GM03348 (cell line): ENCODE results near the gene DYNLT2B.
"Not testable (repeated sequence)": the region's sequence is repeated elsewhere in the genome, so short reads cannot be mapped to it uniquely, and the experiment has no call there.

Experiments used
- DNase-seq: peaks from one replicate; pipeline ENCODE4 v3.0.0; 2012; ENCODE audit warnings: low spot score

DYNLT2B gene

GRCh38 chr3:196317687-196318467 lies at the start of gene DYNLT2B:
DYNLT2B (minus strand) TSS chr3:196318240; CDS start chr3:196318152, 88 bp downstream.
- peak; percentile 99 for DNase-seq

GRCh38 chr3:196365736-196366135 lies 47.7 kb upstream of the DYNLT2B start:
- DNase-seq = no peak

DNA sequence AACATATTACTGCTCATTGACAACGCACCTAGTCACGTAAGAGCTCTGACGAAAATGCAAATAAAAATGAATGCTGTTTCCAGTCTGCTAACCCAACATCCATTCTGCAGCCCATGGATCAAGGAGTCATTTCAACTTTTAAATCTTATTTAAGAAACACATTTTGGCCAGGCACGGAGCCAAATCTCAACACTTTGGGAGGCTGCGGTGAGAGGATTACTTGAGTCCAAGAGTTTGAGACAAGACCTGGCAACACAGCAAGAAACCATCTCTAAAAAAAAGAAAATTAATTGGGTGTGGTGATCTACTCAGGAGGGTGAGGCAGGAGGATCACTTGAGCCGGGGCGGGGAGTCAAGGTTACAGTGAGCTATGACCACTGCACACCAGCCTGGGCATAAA lies 42.5 kb upstream of the DYNLT2B start:
- no peak for DNase-seq

DNA sequence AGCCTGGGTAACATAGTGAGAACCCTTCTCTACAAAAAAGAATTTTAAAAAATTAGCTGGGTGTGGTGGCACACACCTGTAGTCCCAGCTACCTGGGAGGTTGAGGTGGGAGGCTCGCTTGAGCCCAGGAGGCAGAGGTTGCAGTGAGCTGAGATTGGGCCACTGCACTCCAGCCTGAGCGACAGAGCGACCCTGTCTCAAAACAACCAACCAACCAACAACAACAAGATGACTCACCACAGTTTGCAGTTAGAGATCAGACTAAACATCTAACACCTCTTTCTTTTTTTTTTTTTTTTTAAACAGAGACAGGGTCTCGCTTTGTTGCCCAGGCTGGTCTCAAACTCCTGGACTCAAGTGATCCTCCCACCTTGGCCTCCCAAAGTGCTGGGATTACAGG lies 40.5 kb upstream of the DYNLT2B start:
- not testable (repeated sequence) for DNase-seq

DNA sequence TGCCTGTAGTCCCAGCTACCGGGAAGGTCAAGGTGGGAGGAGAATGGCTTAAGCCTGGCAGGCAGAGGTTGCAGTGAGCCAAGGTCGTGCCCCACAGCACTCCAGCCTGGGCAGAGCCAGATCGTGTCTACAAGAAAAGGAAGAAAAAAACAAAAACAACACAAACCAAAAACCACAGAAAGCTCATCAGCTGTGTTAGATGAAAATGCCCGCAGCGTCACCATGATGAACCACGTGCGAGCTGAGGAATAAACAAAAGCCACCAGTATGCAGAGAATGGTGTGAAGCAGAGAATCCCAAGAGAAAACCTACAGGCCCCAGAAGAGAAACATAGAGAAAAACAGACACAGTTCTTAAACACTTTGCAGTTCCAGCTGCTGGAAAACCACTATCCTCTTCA lies 39.9 kb upstream of the DYNLT2B start:
- DNase-seq = no peak

GRCh38 chr3:196356556-196356955 lies 38.5 kb upstream of the DYNLT2B start:
- DNase-seq = no peak

GRCh38 chr3:196355668-196356067 lies 37.6 kb upstream of the DYNLT2B start:
- DNase-seq = no peak

DNA sequence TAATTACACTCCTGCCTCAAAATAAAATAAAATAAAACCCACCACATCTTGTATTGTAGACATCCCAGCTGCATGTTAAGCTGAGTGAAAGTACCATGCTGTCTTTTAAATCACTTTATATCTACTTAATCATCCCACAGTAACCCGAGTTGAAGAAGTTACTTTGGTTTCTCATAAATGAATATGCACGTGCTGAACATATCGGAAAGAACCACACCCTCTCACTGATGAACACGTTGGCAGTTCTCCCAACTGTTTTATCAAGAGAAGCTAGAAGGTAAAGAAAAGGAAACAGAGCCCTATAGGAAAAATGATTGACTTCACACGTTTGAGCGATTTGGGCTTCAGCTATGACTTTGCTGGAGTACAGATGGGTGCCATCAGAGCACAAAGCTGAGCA lies 36.1 kb upstream of the DYNLT2B start:
- no peak for DNase-seq

DNA sequence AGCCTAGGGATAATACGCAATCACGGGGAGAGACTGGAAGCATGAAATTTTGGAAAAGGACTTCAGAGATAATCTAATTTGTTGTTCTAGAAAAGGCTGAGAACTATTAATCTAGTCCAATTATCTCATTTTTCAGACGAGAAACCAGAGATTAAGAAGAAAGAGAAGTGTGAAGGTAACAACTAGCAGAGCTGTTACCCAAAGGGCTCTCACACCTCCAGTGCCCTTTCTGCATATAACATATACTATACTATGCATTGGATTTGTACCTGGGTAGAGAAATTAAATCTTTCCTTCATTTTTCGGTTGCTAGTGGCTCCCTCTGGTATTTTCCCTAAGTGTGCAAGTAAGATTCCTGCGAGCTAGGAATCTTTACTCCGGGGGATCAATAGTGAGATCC lies 33.5 kb upstream of the DYNLT2B start:
- DNase-seq = no peak

DNA sequence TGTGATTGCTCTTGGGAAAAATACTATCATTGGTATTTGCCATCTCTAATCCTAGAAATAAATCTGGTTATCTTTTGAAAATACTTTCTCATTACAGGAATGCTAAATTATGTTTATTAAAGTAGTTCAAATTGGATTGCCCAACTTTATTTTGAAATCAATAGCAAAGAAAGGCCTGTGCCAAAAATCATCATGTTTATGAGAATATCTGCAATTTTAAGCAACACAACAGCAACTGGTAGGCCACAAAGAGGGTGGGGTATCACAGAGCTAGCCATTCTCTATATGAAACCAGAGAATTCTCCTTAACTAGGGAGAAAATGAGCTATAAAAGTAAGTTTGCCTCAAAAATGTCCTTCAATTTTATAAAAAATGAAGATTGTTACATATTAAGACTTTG lies 32.0 kb upstream of the DYNLT2B start:
- DNase-seq = no peak

GRCh38 chr3:196348698-196349097 lies 30.7 kb upstream of the DYNLT2B start:
- no peak for DNase-seq

GRCh38 chr3:196344663-196345062 lies 26.6 kb upstream of the DYNLT2B start:
- no peak for DNase-seq

DNA sequence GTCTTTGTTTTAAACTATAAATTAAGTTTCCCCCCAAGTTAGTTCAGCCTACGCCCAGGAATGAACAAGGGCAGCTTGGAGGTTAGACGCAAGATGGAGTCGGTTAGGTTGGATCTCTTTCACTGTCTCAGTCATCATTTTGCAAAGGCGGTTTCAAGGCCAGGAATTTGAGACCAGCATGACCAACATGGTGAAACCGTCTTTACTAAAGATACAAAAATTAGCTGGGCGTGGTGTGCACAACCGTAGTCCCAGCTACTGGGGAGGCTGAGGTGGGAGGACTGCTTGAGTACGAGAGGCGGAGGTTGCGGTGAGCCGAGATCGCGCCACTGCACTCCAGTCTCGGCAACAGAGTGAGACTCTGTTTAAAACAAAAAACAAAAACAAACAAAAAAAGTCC lies 25.9 kb upstream of the DYNLT2B start:
- not testable (repeated sequence) for DNase-seq

GRCh38 chr3:196341137-196341536 lies 23.1 kb upstream of the DYNLT2B start:
- DNase-seq = peak; percentile 73

- DNase-seq = no peak
Observed at GRCh38 chr3:196340466-196340865, 22.4 kb upstream of the DYNLT2B start.

DNA sequence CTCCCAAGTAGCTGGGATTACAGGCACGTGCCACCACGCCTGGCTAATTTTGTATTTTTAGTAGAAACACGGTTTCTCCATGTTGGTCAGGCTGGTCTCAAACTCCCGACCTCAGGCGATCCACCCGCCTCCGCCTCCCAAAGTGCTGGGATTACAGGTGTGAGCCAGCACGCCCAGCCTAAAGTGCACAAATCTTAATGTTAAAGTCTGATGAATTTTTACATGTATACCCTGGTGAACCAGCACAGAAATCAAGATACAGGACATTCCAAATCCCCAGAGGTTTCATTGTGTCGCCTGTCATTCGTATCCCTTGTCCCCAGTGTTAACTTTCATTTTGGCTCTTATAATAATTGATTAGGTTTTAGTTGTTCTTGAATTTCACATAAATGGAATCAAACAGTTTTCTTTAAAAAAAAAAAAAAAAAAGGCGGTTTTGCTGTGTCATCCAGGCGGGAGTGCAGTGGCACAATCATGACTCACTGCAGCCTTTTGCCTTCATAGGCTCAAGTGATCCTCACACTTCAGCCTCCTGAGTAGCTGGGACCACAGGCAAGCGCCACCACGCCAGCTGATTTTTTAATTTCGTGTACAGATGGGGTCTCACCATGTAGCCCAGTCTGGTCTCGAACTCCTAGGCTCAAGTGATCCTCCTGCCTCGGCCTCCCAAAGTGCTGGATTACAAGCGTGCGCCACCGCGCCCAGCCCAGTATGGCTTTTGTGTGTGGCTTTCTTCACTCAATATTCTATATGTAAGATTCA lies 21.6 kb upstream of the DYNLT2B start:
- DNase-seq = peak; percentile 29

- no peak for DNase-seq
Observed at GRCh38 chr3:196339044-196339443, 21.0 kb upstream of the DYNLT2B start.

DNA sequence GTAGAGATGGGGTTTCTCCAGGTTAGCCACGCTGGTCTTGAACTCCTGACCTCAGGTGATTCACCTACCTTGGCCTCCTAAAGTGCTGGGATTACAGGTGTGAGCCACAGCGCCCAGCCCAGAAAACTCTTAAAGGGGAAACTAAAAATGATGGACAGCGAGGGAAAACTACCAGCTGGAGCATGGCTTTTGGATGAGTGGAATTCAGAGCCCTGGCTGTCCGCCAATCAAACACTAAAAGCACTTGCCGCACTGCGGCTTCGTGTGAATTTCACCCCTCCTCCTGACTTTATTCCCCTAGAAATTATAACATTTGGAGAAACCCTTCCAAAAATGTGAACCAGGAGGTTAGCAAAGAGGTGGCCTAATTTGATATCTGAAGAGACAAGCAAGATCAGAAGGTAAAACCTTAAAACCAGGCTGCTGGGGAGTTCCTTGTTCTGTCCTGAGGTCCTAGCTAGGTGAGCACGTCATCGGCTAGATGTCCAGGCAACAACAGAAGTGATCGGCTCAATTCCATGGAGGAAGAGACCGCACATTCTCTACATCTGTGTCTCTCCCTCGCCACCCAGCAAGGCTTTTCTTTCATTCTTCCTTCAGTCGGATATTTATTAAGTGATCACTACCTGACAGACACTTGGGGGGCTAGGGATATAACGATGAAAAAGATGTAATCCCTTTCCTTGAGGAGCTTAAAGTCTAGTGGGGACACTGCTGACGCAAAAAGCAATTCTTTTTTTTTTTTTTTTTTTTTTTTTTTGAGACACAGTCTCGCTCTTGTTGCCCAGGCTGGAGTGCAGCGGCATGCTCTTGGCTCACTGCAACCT lies 18.5 kb upstream of the DYNLT2B start:
- no peak for DNase-seq

DNA sequence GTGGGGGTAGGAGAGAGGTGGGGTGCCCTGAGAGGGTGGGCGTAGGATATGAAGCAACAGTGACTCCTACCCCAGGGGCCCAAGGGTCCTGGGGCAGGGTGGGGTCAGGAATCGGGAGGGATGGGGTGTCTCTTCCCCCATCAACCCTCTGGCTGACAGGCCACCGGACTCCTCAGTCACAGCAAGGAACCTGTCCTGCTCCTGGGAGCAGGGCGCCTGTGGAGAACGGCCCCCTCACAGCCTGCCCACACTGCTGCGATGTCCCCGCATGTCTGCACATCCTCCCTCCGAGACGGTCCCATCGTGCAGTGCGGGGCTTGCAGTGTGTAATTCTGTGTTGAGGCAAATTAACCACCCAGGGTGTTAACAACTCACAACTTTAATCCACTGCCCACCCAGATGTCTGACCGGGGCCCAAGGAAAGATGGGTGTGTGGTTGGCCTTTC lies 17.5 kb upstream of the DYNLT2B start:
- no peak for DNase-seq

GRCh38 chr3:196334982-196335381 lies 16.9 kb upstream of the DYNLT2B start:
- no peak for DNase-seq

GRCh38 chr3:196332168-196332567 lies 14.1 kb upstream of the DYNLT2B start:
- no peak for DNase-seq

DNA sequence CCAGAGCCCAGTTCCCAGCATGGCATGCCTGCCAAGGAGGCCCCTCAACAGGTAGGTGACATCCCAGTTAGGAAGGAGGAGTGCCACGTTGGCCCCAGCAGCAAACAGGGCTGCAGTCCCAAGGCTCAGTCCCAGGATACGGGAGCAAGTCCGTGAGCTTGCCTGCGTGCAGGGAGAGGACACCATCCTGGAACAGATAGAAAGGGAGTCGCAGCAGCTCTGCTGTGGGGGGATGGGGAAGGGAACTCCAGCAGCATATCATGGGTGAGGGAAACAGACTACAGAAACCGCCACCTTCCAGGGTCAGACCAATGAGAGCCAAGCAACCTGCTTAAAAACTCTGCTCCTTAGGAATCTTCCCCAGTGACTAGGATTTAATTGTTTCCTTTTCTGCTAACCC lies 9.4 kb upstream of the DYNLT2B start:
- DNase-seq = peak; percentile 23

- no peak for DNase-seq
Observed at GRCh38 chr3:196326936-196327335, 8.9 kb upstream of the DYNLT2B start.
